H9 (cell line): Measurements from ENCODE around the gene VEGFA. TPM values are rescaled to one million over a fixed set of nuclear protein-coding genes. Genes with fewer than 3 reads are reported as not detected.

Experiments
- DNase-seq: peaks from one replicate; pipeline ENCODE4 v3.0.0-alpha.2; 2017
- H2AFZ ChIP-seq: one replicate; pipeline ENCODE4 v1.6.1; 2013; ENCODE audit warnings: mild to moderate bottlenecking, low read length, control low read depth, moderate library complexity
- H2AK5ac ChIP-seq: 2 replicates; pipeline ENCODE4 v1.6.1; 2013; ENCODE audit warnings: low read length, control low read depth, mixed read lengths; ENCODE audit not compliant: insufficient read length
- H2BK120ac ChIP-seq: one replicate; pipeline ENCODE4 v1.6.1; 2013; ENCODE audit warnings: low read depth, mild to moderate bottlenecking, low read length, control low read depth, inconsistent platforms; ENCODE audit not compliant: poor library complexity, severe bottlenecking
- H2BK12ac ChIP-seq: 2 replicates; pipeline ENCODE4 v1.6.1; 2013; ENCODE audit warnings: low read length, control low read depth, mixed read lengths, low read depth; ENCODE audit not compliant: insufficient read length
- H2BK15ac ChIP-seq: 2 replicates; pipeline ENCODE4 v1.6.1; 2013; ENCODE audit warnings: low read depth, low read length, control low read depth
- H2BK20ac ChIP-seq: one replicate; pipeline ENCODE4 v1.6.1; 2013; ENCODE audit warnings: low read depth, mild to moderate bottlenecking, low read length, control low read depth, inconsistent platforms; ENCODE audit not compliant: poor library complexity, severe bottlenecking
- H2BK5ac ChIP-seq: 2 replicates; pipeline ENCODE4 v1.6.1; 2013; ENCODE audit warnings: low read length, control low read depth, mixed read lengths; ENCODE audit not compliant: insufficient read length
- H3K14ac ChIP-seq: 2 replicates; pipeline ENCODE4 v1.6.1; 2013; ENCODE audit warnings: low read length, control low read depth; ENCODE audit not compliant: insufficient read depth
- H3K18ac ChIP-seq: 2 replicates; pipeline ENCODE4 v1.6.1; 2013; ENCODE audit warnings: low read depth, mild to moderate bottlenecking, mixed read lengths, low read length, control low read depth; ENCODE audit not compliant: insufficient read length
- H3K23ac ChIP-seq: 2 replicates; pipeline ENCODE4 v1.6.1; 2013; ENCODE audit warnings: low read length, control low read depth, mixed read lengths, low read depth; ENCODE audit not compliant: insufficient read length
- H3K23me2 ChIP-seq: 2 replicates; pipeline ENCODE4 v1.6.1; 2013; ENCODE audit warnings: low read depth, mild to moderate bottlenecking, mixed read lengths, low read length, control low read depth; ENCODE audit not compliant: insufficient read length, poor library complexity, severe bottlenecking
- H3K27ac ChIP-seq: 2 replicates; pipeline ENCODE4 v1.5.1; 2013; ENCODE audit warnings: low read length, control low read depth, mixed read lengths, low read depth; ENCODE audit not compliant: insufficient read length
- H3K27me3 ChIP-seq: 2 replicates; pipeline ENCODE4 v1.6.1; 2013; ENCODE audit warnings: low read length, control low read depth, inconsistent platforms; ENCODE audit not compliant: insufficient read depth
- H3K4ac ChIP-seq: 2 replicates; pipeline ENCODE4 v1.6.1; 2013; ENCODE audit warnings: low read depth, mild to moderate bottlenecking, control low read depth, inconsistent platforms, low read length, moderate library complexity
- H3K4me1 ChIP-seq: 2 replicates; pipeline ENCODE4 v1.6.1; 2013; ENCODE audit warnings: low read length, control low read depth, inconsistent platforms; ENCODE audit not compliant: insufficient read depth
- H3K4me2 ChIP-seq: 2 replicates; pipeline ENCODE4 v1.6.1; 2013; ENCODE audit warnings: low read length, control low read depth, mixed read lengths; ENCODE audit not compliant: insufficient read length, insufficient read depth
- H3K56ac ChIP-seq: 2 replicates; pipeline ENCODE4 v1.6.1; 2013; ENCODE audit warnings: low read depth, mild to moderate bottlenecking, mixed read lengths, low read length, control low read depth; ENCODE audit not compliant: insufficient read length
- H3K79me1 ChIP-seq: 2 replicates; pipeline ENCODE4 v1.6.1; 2013; ENCODE audit warnings: low read depth, mild to moderate bottlenecking, moderate library complexity, low read length, control low read depth, inconsistent platforms; ENCODE audit not compliant: insufficient read depth, poor library complexity, severe bottlenecking
- H3K79me2 ChIP-seq: 2 replicates; pipeline ENCODE4 v1.6.1; 2013; ENCODE audit warnings: low read length, control low read depth, inconsistent platforms; ENCODE audit not compliant: insufficient read depth
- H3K9ac ChIP-seq: 2 replicates; pipeline ENCODE4 v1.6.1; 2013; ENCODE audit warnings: low read length, control low read depth, mixed read lengths; ENCODE audit not compliant: insufficient read length; ENCODE audit errors: extremely low read depth
- H3K9me3 ChIP-seq: one replicate; pipeline ENCODE4 v1.6.1; 2013; ENCODE audit warnings: low read depth, low read length, inconsistent platforms; ENCODE audit not compliant: control insufficient read depth
- H3T11ph ChIP-seq: one replicate; pipeline ENCODE4 v1.6.1; 2013; ENCODE audit warnings: mild to moderate bottlenecking, low read length, control low read depth, inconsistent platforms
- H4K20me1 ChIP-seq: one replicate; pipeline ENCODE4 v1.6.1; 2013; ENCODE audit not compliant: control insufficient read depth, insufficient read length, insufficient read depth
- H4K5ac ChIP-seq: 2 replicates; pipeline ENCODE4 v1.6.1; 2013; ENCODE audit warnings: low read depth, mild to moderate bottlenecking, mixed read lengths, low read length, control low read depth; ENCODE audit not compliant: insufficient read length
- H4K8ac ChIP-seq: replicated peaks from 2 replicates; pipeline ENCODE4 v1.6.1; 2013; ENCODE audit warnings: low read length, control low read depth, mixed read lengths, low read depth; ENCODE audit not compliant: insufficient read length
- H4K91ac ChIP-seq: 2 replicates; pipeline ENCODE4 v1.6.1; 2013; ENCODE audit warnings: low read depth, mild to moderate bottlenecking, moderate library complexity, mixed read lengths, low read length, control low read depth; ENCODE audit not compliant: insufficient read length
- H3K27ac Mint-ChIP-seq, 3 experiments: 2 replicates in 2 of 3; 3 replicates in 1 of 3; pipeline ENCODE4 v1.8.0; 2020 to 2021; ENCODE audit warnings: mixed read lengths in 3 of 3, mild to moderate bottlenecking in 1 of 3, moderate library complexity in 1 of 3
- H3K27me3 Mint-ChIP-seq: 2 replicates; pipeline ENCODE4 v1.8.0; 2021; ENCODE audit warnings: low read depth, mild to moderate bottlenecking, moderate library complexity, mixed read lengths
- H3K36me3 Mint-ChIP-seq, 3 experiments: 2 replicates in 2 of 3; 3 replicates in 1 of 3; pipeline ENCODE4 v1.8.0; 2020 to 2021; ENCODE audit warnings: low read depth in 3 of 3, mixed read lengths in 3 of 3; ENCODE audit not compliant: insufficient read depth in 1 of 3
- H3K4me1 Mint-ChIP-seq, 2 experiments: 2 replicates each; pipeline ENCODE4 v1.8.0; 2020; ENCODE audit warnings: mixed read lengths in 2 of 2
- H3K4me3 Mint-ChIP-seq, 2 experiments: 2 replicates in 1 of 2; 3 replicates in 1 of 2; pipeline ENCODE4 v1.8.0; 2020 to 2021; ENCODE audit warnings: mild to moderate bottlenecking in 2 of 2, mixed read lengths in 2 of 2, moderate library complexity in 1 of 2
- H3K9me3 Mint-ChIP-seq, 2 experiments: 2 replicates in 1 of 2; 3 replicates in 1 of 2; pipeline ENCODE4 v1.8.0; 2020; ENCODE audit warnings: mild to moderate bottlenecking in 2 of 2, mixed read lengths in 2 of 2, moderate library complexity in 1 of 2
- WGBS: extraction: QIAGEN DNeasy Blood & Tissue Kit; methylation state at CpG from one replicate; pipeline ENCODE4 v1.1.7; 2013; ENCODE audit warnings: missing lambda C conversion rate, low lambda C conversion rate, mixed read lengths; ENCODE audit not compliant: insufficient read length; ENCODE audit errors: extremely low coverage; 5-methylcytosine and 5-hydroxymethylcytosine counted together
- total RNA-seq: library from RNA; stranded (reverse); gene quantifications from 2 replicates; pipeline ENCODE4 v1.2.1, GENCODE V29; 2021
- TF ChIP-seq, protein P1 (sequence below): fragments of 200-600 bp; sonication (generic); conservative IDR thresholded peaks from 3 replicates; pipeline ENCODE4 v1.8.0; 2021; ENCODE audit warnings: antibody characterized with exemption, mild to moderate bottlenecking

Gene VEGFA
- total RNA-seq, 1 experiment from 2014 or later = 47.9 TPM

DNA sequence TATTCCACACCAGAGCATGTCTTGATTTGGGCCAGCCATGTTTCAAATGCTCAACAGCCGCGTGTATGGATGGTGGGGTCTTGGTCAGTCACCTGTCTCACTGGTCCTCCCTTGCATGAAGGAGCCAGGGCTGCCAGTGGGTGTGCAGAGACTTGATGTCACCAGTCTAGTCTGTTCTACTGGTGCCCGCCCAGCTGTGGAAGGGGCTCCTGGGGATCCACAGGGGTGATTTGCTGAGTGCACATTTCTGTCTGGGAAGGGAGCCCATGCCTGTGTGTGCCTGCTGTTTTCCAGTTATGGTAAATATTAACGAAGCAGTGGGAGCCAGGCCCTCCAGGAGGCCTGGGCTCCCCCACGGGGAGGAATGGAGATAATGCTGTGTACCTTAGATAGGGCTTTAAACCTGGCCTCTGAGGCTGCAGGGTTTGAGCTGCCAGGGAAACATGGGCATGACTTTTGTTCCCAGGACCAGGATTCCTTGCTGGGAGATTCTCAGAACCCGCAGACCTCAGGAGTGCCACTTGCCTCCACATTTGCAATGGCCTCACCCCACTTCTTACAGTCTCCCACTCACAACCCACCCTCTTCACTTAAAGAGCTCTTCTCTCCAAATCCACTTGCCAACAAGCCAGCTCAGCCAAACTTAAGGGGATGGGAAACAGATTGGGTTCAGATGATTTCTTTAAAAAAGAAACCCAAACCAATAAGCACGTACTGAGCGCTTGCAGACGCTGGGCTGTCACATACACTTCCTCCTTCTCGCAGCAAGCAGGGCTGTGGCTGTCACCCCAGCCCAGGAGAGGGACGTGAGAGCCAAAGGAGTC lies 54.1 kb downstream of the VEGFA start:
- Histone ChIP-seq H3K4me1 (no peaks in the 10 kb centered on the region), H2AK5ac (no peak overlapping the region), H3K79me2 (no peaks in the 10 kb centered on the region), H3K79me1 (no peaks in the 10 kb centered on the region), H4K8ac (no peak overlapping the region), H3K27ac (no peak overlapping the region), H4K5ac (no peak overlapping the region), H4K20me1 (no peaks in the 10 kb centered on the region), H3K9ac (no peak overlapping the region), H3K4ac (no peak overlapping the region), H3K23ac (no peak overlapping the region), H2BK15ac (no peak overlapping the region), H3K9me3 (no peaks in the 10 kb centered on the region), H2AFZ (no peak overlapping the region), H3K14ac (no peak overlapping the region), H4K91ac (no peak overlapping the region), H3K23me2 (no peaks in the 10 kb centered on the region), H2BK5ac (no peak overlapping the region), H3K4me2 (no peak overlapping the region), H2BK12ac (no peak overlapping the region), H2BK120ac (no peak overlapping the region), H3K27me3 (no peaks in the 10 kb centered on the region), H3K18ac (no peak overlapping the region), H2BK20ac (no peak overlapping the region), H3K56ac (no peak overlapping the region), H3T11ph (no peak overlapping the region)
- H3K27ac Mint-ChIP-seq = no peak overlapping the region; a peak in 1 of 7 replicates
- DNase-seq = no peak
- H3K9me3 Mint-ChIP-seq = no peaks in the 10 kb centered on the region
- TF ChIP-seq, protein P1, sequence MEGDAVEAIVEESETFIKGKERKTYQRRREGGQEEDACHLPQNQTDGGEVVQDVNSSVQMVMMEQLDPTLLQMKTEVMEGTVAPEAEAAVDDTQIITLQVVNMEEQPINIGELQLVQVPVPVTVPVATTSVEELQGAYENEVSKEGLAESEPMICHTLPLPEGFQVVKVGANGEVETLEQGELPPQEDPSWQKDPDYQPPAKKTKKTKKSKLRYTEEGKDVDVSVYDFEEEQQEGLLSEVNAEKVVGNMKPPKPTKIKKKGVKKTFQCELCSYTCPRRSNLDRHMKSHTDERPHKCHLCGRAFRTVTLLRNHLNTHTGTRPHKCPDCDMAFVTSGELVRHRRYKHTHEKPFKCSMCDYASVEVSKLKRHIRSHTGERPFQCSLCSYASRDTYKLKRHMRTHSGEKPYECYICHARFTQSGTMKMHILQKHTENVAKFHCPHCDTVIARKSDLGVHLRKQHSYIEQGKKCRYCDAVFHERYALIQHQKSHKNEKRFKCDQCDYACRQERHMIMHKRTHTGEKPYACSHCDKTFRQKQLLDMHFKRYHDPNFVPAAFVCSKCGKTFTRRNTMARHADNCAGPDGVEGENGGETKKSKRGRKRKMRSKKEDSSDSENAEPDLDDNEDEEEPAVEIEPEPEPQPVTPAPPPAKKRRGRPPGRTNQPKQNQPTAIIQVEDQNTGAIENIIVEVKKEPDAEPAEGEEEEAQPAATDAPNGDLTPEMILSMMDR = no peak
- no peak overlapping the region for H3K4me3 Mint-ChIP-seq
- peaks cover 12 to 20% of the 10 kb centered on the region in 2 experiments for H3K4me1 Mint-ChIP-seq
- WGBS = no CpG with 5 or more reads among the region's 11 CpGs
- H3K27me3 Mint-ChIP-seq = peaks cover 6% of the 10 kb centered on the region; the same call in 1 of the 2 replicates
- no peaks in the 10 kb centered on the region for H3K36me3 Mint-ChIP-seq
